Hindlimb muscle (tissue), 1 donor: ENCODE measurements around the gene CYP11A1. TPM values are rescaled to one million over a fixed set of nuclear protein-coding genes. Genes with fewer than 3 reads are reported as not detected.
A peak's percentile ranks its signal among the peaks of the same experiment; 100 is the strongest.

Source experiments
- DNase-seq: peaks from one replicate; pipeline ENCODE4 v3.0.0-alpha.2; 2013
- polyA plus RNA-seq: library from polyadenylated mRNA; unstranded; fragments of 120-200 nt; gene quantifications from one replicate; pipeline ENCODE4 v1.2.1, GENCODE V29; 2013; ENCODE audit not compliant: insufficient read length

Gene CYP11A1
- polyA plus RNA-seq, 1 donor: 1.4 TPM

GRCh38 chr15:74343797-74344127, 23.7 kb downstream of the CYP11A1 start:
- DNase-seq: no peak

- no peak for DNase-seq
Observed at GRCh38 chr15:74343127-74343796, 24.2 kb downstream of the CYP11A1 start.

GRCh38 chr15:74340150-74340549, 27.3 kb downstream of the CYP11A1 start:
- DNase-seq: no peak

- DNase-seq: no peak
Observed at GRCh38 chr15:74339371-74339770, 28.1 kb downstream of the CYP11A1 start.

GRCh38 chr15:74338676-74339075, 28.8 kb downstream of the CYP11A1 start:
- DNase-seq: no peak

- no peak for DNase-seq
Observed at GRCh38 chr15:74337607-74338211, 29.7 kb downstream of the CYP11A1 start.

- no peak for DNase-seq
Observed at GRCh38 chr15:74337146-74337545, 30.3 kb downstream of the CYP11A1 start.

- DNase-seq: no peak
Observed at GRCh38 chr15:74336061-74337005, 31.1 kb downstream of the CYP11A1 start.

GRCh38 chr15:74335396-74335795, 32.0 kb downstream of the CYP11A1 start:
- no peak for DNase-seq

- no peak for DNase-seq
Observed at GRCh38 chr15:74334127-74334526, 33.3 kb downstream of the CYP11A1 start.

GRCh38 chr15:74333662-74334061, 33.8 kb downstream of the CYP11A1 start:
- DNase-seq: no peak

GRCh38 chr15:74333093-74333492, 34.4 kb downstream of the CYP11A1 start:
- DNase-seq: no peak

- no peak for DNase-seq
Observed at GRCh38 chr15:74332611-74333010, 34.8 kb downstream of the CYP11A1 start.

- DNase-seq: no peak
Observed at GRCh38 chr15:74332011-74332410, 35.4 kb downstream of the CYP11A1 start.

GRCh38 chr15:74330861-74331408, 36.5 kb downstream of the CYP11A1 start:
- no peak for DNase-seq

GRCh38 chr15:74328331-74329056, 39.0 kb downstream of the CYP11A1 start:
- no peak for DNase-seq

- no peak for DNase-seq
Observed at GRCh38 chr15:74327756-74328155, 39.7 kb downstream of the CYP11A1 start.

- DNase-seq: peak; percentile 74
Observed at GRCh38 chr15:74326746-74327145, 40.7 kb downstream of the CYP11A1 start.

GRCh38 chr15:74324714-74325113, 42.7 kb downstream of the CYP11A1 start:
- DNase-seq: no peak

- peak; percentile 74 for DNase-seq
Observed at GRCh38 chr15:74322558-74323180, 44.8 kb downstream of the CYP11A1 start.

- peak; percentile 78 for DNase-seq
Observed at GRCh38 chr15:74320352-74321247, 46.8 kb downstream of the CYP11A1 start.
